Body of pancreas (tissue), 4 donors: ENCODE results near the gene RSPRY1. TPM values are rescaled to one million over a fixed set of nuclear protein-coding genes. Genes with fewer than 3 reads are reported as not detected.

Experiments
- ATAC-seq: fragments of 150-250 bp; one replicate; pipeline ENCODE4 v1.9.1; 2016
- DNase-seq, 4 donors: peaks; one replicate each; pipeline ENCODE4 v3.0.0-alpha.2; 2019
- H3K27ac ChIP-seq, 4 donors: fragments of 200-600 bp; sonication (generic); 1 replicate in 3 of 4; 2 replicates in 1 of 4; pipeline versions ENCODE4 v1.5.1 to v1.6.1; 2016 to 2019; ENCODE audit warnings: mild to moderate bottlenecking in 1 of 4, mixed read lengths in 1 of 4, moderate library complexity in 1 of 4
- H3K27me3 ChIP-seq, 2 donors: fragments of 200-600 bp; sonication (generic); one replicate each; pipeline ENCODE4 v1.6.0; 2016; ENCODE audit warnings: mild to moderate bottlenecking in 1 of 2
- H3K36me3 ChIP-seq, 2 donors: fragments of 200-600 bp; sonication (generic); replicated peaks in 1 of 2; 2 replicates each; pipeline ENCODE4 v1.5.1; 2016; ENCODE audit warnings: low read depth in 2 of 2; ENCODE audit not compliant: insufficient read depth in 1 of 2
- H3K4me1 ChIP-seq: fragments of 200-600 bp; sonication (generic); one replicate; pipeline ENCODE4 v1.6.0; 2016
- H3K4me3 ChIP-seq, 2 donors: fragments of 200-600 bp; sonication (generic); 1 replicate in 1 of 2; 2 replicates in 1 of 2; pipeline ENCODE4 v1.5.1; 2016 to 2019
- H3K9me3 ChIP-seq, 3 donors: fragments of 200-600 bp; sonication (generic); 1 replicate in 2 of 3; 2 replicates in 1 of 3; pipeline ENCODE4 v1.5.1; 2016
- POLR2A ChIP-seq, 3 donors: fragments of 450-650 bp; IDR thresholded peaks; one replicate each; pipeline ENCODE4 v1.6.1; 2016; ENCODE audit warnings: antibody characterized with exemption in 3 of 3, mild to moderate bottlenecking in 2 of 3
- WGBS, 2 donors: methylation state at CpG; one replicate each; pipeline ENCODE4 v1.1.5; 2017; 5-methylcytosine and 5-hydroxymethylcytosine counted together
- intact Hi-C: fragments of 100-400 bp; cut with DNase I; formaldehyde crosslinking; loops from one replicate; pipeline ENCODE4 v1.15.1; 2023
- total RNA-seq, 2 donors: library from RNA; depleted of rRNA; stranded (reverse); fragments of >200 nt; gene quantifications; one replicate each; pipeline ENCODE4 v1.1.0, GENCODE V29; 2016
- TF ChIP-seq, protein P1 (sequence below), 7 experiments: fragments of 450-650 bp in 4 of 7; fragments of 200-600 bp in 3 of 7; sonication (generic) in 3 of 7; IDR thresholded peaks; one replicate each; pipeline ENCODE4 v1.5.1; 2016 to 2019; ENCODE audit warnings: antibody characterized with exemption in 7 of 7

The RSPRY1 gene
- total RNA-seq, 2 donors from 2014 or later, result 13.8 to 31.4 TPM

DNA sequence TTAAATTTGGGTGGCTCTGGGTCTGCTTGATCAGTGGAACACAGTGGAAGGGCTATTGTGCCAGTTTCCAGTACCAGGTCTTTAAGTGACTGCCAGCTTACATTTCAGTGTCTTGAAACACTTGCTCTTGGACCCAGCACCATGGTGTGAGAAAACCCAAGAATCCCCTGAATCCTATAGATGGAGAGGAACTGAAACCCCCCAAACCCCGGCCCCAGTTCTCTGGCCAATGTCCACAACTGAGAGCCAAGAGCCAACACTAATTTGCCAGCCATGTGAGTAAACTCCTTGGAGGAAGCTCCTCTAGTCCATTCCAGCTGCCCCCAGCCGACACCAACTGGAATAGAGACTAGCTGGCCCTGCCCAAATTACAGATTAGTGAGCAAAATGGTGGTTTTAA, 56.5 kb downstream of the RSPRY1 start:
- TF ChIP-seq, protein P1, sequence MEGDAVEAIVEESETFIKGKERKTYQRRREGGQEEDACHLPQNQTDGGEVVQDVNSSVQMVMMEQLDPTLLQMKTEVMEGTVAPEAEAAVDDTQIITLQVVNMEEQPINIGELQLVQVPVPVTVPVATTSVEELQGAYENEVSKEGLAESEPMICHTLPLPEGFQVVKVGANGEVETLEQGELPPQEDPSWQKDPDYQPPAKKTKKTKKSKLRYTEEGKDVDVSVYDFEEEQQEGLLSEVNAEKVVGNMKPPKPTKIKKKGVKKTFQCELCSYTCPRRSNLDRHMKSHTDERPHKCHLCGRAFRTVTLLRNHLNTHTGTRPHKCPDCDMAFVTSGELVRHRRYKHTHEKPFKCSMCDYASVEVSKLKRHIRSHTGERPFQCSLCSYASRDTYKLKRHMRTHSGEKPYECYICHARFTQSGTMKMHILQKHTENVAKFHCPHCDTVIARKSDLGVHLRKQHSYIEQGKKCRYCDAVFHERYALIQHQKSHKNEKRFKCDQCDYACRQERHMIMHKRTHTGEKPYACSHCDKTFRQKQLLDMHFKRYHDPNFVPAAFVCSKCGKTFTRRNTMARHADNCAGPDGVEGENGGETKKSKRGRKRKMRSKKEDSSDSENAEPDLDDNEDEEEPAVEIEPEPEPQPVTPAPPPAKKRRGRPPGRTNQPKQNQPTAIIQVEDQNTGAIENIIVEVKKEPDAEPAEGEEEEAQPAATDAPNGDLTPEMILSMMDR (IDR thresholded peaks at IDR 0.05), result no peak
- TF ChIP-seq POLR2A (IDR thresholded peaks at IDR 0.05), result no peak
- intact Hi-C loops, result no loop called here

DNA sequence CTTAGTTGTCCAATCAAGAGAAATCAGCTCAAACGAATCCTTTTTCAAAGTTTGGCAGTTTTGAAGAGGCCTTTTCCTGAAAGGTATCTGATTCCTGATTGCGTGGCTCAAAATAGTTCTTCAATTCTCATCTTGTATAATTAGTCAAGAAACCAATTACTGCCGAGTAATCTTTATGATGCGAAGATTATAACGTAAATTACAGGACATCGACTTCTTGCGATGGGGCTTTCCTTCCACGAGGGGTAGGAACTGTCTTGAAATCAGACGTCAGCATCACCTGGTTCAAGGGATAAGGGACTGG, 58.3 kb downstream of the RSPRY1 start:
- 4 to 7% methylated on average over 9 of the region's 9 CpGs for WGBS, 2 donors
- H3K4me3 ChIP-seq, result no peak overlapping the region
- ATAC-seq, result no peak
- H3K36me3 ChIP-seq, result peaks cover 0 to 13% of the 10 kb centered on the region in 2 donors
- intact Hi-C loops, result no loop called here
- H3K4me1 ChIP-seq, result peaks cover 18% of the 10 kb centered on the region
- H3K27ac ChIP-seq, result peak overlapping the region; percentile 81 to 96 (median 94)
- H3K9me3 ChIP-seq, result no peaks in the 10 kb centered on the region
- DNase-seq, result no peak
- TF ChIP-seq, protein P1 (IDR thresholded peaks at IDR 0.05), result no peak
- no peak for TF ChIP-seq POLR2A (IDR thresholded peaks at IDR 0.05)
- no peaks in the 10 kb centered on the region for H3K27me3 ChIP-seq

More for the DNA sequence above, 56.5 kb downstream of the RSPRY1 start:
- Histone ChIP-seq H3K4me1 (peaks cover 18% of the 10 kb centered on the region), H3K27me3 (no peaks in the 10 kb centered on the region), H3K27ac (no peak overlapping the region), H3K9me3 (no peaks in the 10 kb centered on the region), H3K36me3 (peaks cover 0 to 9% of the 10 kb centered on the region in 2 donors), H3K4me3 (no peak overlapping the region)
- ATAC-seq (no peak), DNase-seq (no peak)
- 83 to 92% methylated on average over 2 of the region's 2 CpGs for WGBS, 2 donors

- 0 to 1% methylated on average over 10 to 77 of the region's 77 CpGs for WGBS, 2 donors
Observed at GRCh38 chr16:57244767-57245471, 58.8 kb downstream of the RSPRY1 start, which contains the start of gene ARL2BP. ARL2BP (plus strand) TSS chr16:57245259; CDS start chr16:57245368, 109 bp downstream.

GRCh38 chr16:57245472-57246113, 59.5 kb downstream of the RSPRY1 start:
- H3K4me1 ChIP-seq, result peaks cover 18% of the 10 kb centered on the region
- no peaks in the 10 kb centered on the region for H3K9me3 ChIP-seq
- no peaks in the 10 kb centered on the region for H3K27me3 ChIP-seq
- peak overlapping the region; percentile 81 to 96 (median 94) for H3K27ac ChIP-seq
- peak overlapping the region; percentile 42 to 60 for H3K4me3 ChIP-seq
- intact Hi-C loops, result no loop called here
- peak; percentile 23 for ATAC-seq
- TF ChIP-seq, protein P1 (IDR thresholded peaks at IDR 0.05), result no peak
- no peak for TF ChIP-seq POLR2A (IDR thresholded peaks at IDR 0.05)
- 3 to 17% methylated on average over 7 to 26 of the region's 28 CpGs for WGBS, 2 donors
- H3K36me3 ChIP-seq, result peaks cover 0 to 21% of the 10 kb centered on the region in 2 donors
- peak; percentile 46 to 65 (median 59) for DNase-seq

More at GRCh38 chr16:57244767-57245471, 58.8 kb downstream of the RSPRY1 start, which contains the start of gene ARL2BP:
- Histone ChIP-seq H3K36me3 (peaks cover 0 to 18% of the 10 kb centered on the region in 2 donors), H3K9me3 (no peaks in the 10 kb centered on the region), H3K27me3 (no peaks in the 10 kb centered on the region), H3K4me1 (peaks cover 18% of the 10 kb centered on the region), H3K27ac (peak within 1 kb of the TSS; percentile 81 to 96 (median 94)), H3K4me3 (peak within 1 kb of the TSS; percentile 42 to 60)
- intact Hi-C loops, result no loop called here
- peak; percentile 98 for DNase-seq
- peak; percentile 95 for ATAC-seq
- TF ChIP-seq, protein P1 (IDR thresholded peaks at IDR 0.05), result peak in 4 of 7 experiments; percentile 12 to 29 (median 19)
- TF ChIP-seq POLR2A (IDR thresholded peaks at IDR 0.05), result peak; percentile 79 to 85 (median 81)
